Gastroesophageal sphincter (tissue), 4 donors: Measurements from ENCODE around the gene FAM124A. TPM values are rescaled to one million over a fixed set of nuclear protein-coding genes. Genes with fewer than 3 reads are reported as not detected.

ENCODE experiments used
- ATAC-seq: fragments of 150-250 bp; one replicate; pipeline ENCODE4 v1.9.1; 2016; ENCODE audit warnings: mild to moderate bottlenecking, moderate library complexity
- H3K27ac ChIP-seq, 4 donors: fragments of 200-600 bp; sonication (generic) in 3 of 4; 1 replicate in 3 of 4; 2 replicates in 1 of 4; pipeline ENCODE4 v1.5.1; 2016 to 2019
- H3K27me3 ChIP-seq: fragments of 200-600 bp; sonication (generic); one replicate; pipeline ENCODE4 v1.5.1; 2019
- H3K36me3 ChIP-seq, 2 donors: fragments of 200-600 bp; sonication (generic); one replicate each; pipeline ENCODE4 v1.5.1; 2019; ENCODE audit warnings: control low read depth in 1 of 2
- H3K4me1 ChIP-seq, 3 donors: fragments of 200-600 bp; sonication (generic); 1 replicate in 2 of 3; 2 replicates in 1 of 3; pipeline ENCODE4 v1.5.1; 2016 to 2019; ENCODE audit warnings: control low read depth in 2 of 3
- H3K4me3 ChIP-seq, 2 donors: fragments of 200-600 bp; sonication (generic); one replicate each; pipeline ENCODE4 v1.5.1; 2019; ENCODE audit warnings: mild to moderate bottlenecking in 1 of 2, moderate library complexity in 1 of 2
- H3K9me3 ChIP-seq, 3 donors: fragments of 200-600 bp; sonication (generic); one replicate each; pipeline ENCODE4 v1.5.1; 2017 to 2019; ENCODE audit warnings: control low read depth in 2 of 3
- CTCF ChIP-seq, 4 experiments: fragments of 200-600 bp in 2 of 4; fragments of 450-650 bp in 2 of 4; sonication (generic) in 1 of 4; IDR thresholded peaks; one replicate each; pipeline ENCODE4 v1.5.1; 2017 to 2019; ENCODE audit warnings: antibody characterized with exemption in 4 of 4, mild to moderate bottlenecking in 2 of 4, moderate library complexity in 2 of 4
- EP300 ChIP-seq: sonication (generic); formaldehyde crosslinking; IDR thresholded peaks from one replicate; pipeline ENCODE4 v1.6.1; 2017; ENCODE audit warnings: antibody characterized with exemption, mild to moderate bottlenecking
- POLR2A ChIP-seq, 2 donors: fragments of 450-650 bp; IDR thresholded peaks; one replicate each; pipeline ENCODE4 v1.6.1; 2017; ENCODE audit warnings: antibody characterized with exemption in 2 of 2, mild to moderate bottlenecking in 2 of 2, moderate library complexity in 1 of 2
- POLR2AphosphoS5 ChIP-seq: sonication (generic); formaldehyde crosslinking; IDR thresholded peaks from one replicate; pipeline ENCODE4 v1.6.1; 2017; ENCODE audit warnings: antibody characterized with exemption
- WGBS, 2 donors: methylation state at CpG; one replicate each; pipeline ENCODE4 v1.1.5; 2018; ENCODE audit warnings: low coverage in 1 of 2; 5-methylcytosine and 5-hydroxymethylcytosine counted together
- total RNA-seq, 4 donors: library from RNA; depleted of rRNA; stranded (reverse); fragments of >200 nt; gene quantifications; one replicate each; pipeline ENCODE4 v1.1.0, GENCODE V29; 2016

The FAM124A gene
- total RNA-seq, 4 donors from 2014 or later = 13.7 to 23.2 (median 15.2) TPM

GRCh38 chr13:51191743-51192142 lies 30.5 kb upstream of the FAM124A start:
- H3K36me3 ChIP-seq = no peaks in the 10 kb centered on the region
- no peak for ATAC-seq
- H3K9me3 ChIP-seq = no peaks in the 10 kb centered on the region
- TF ChIP-seq CTCF (IDR thresholded peaks at IDR 0.05) = no peak
- TF ChIP-seq EP300 = no peak
- no peak for TF ChIP-seq POLR2A (IDR thresholded peaks at IDR 0.05)
- TF ChIP-seq POLR2AphosphoS5 = no peak
- H3K4me3 ChIP-seq = no peak overlapping the region
- H3K27ac ChIP-seq = no peak overlapping the region
- no peaks in the 10 kb centered on the region for H3K4me1 ChIP-seq
- 79 to 92% methylated on average over 8 to 10 of the region's 12 CpGs for WGBS, 2 donors
- no peaks in the 10 kb centered on the region for H3K27me3 ChIP-seq

- no peaks in the 10 kb centered on the region for H3K9me3 ChIP-seq
- 60 to 80% methylated on average over 1 of the region's 1 CpG for WGBS, 2 donors
- TF ChIP-seq POLR2A (IDR thresholded peaks at IDR 0.05) = no peak
- TF ChIP-seq CTCF (IDR thresholded peaks at IDR 0.05) = no peak
- no peak for TF ChIP-seq EP300
- no peak for TF ChIP-seq POLR2AphosphoS5
- no peaks in the 10 kb centered on the region for H3K27me3 ChIP-seq
- H3K4me1 ChIP-seq = no peaks in the 10 kb centered on the region
- ATAC-seq = no peak
- no peaks in the 10 kb centered on the region for H3K36me3 ChIP-seq
- H3K27ac ChIP-seq = no peak overlapping the region
- no peak overlapping the region for H3K4me3 ChIP-seq
These were observed 29.9 kb upstream of the FAM124A start for GRCh38 chr13:51192348-51192747.

GRCh38 chr13:51193387-51193786 lies 28.8 kb upstream of the FAM124A start:
- no peaks in the 10 kb centered on the region for H3K9me3 ChIP-seq
- WGBS, 2 donors = 86 to 94% methylated on average over 2 of the region's 2 CpGs

GRCh38 chr13:51194942-51195341 lies 27.3 kb upstream of the FAM124A start:
- H3K27ac ChIP-seq = no peak overlapping the region
- H3K4me3 ChIP-seq = no peak overlapping the region
- H3K4me1 ChIP-seq = no peaks in the 10 kb centered on the region
- 85 to 88% methylated on average over 1 to 7 of the region's 8 CpGs for WGBS, 2 donors
- no peak for ATAC-seq
- no peak for TF ChIP-seq POLR2A (IDR thresholded peaks at IDR 0.05)
- no peak for TF ChIP-seq EP300
- TF ChIP-seq CTCF (IDR thresholded peaks at IDR 0.05) = no peak
- no peak for TF ChIP-seq POLR2AphosphoS5
- H3K36me3 ChIP-seq = no peaks in the 10 kb centered on the region
- H3K27me3 ChIP-seq = no peaks in the 10 kb centered on the region
- H3K9me3 ChIP-seq = no peaks in the 10 kb centered on the region

More at GRCh38 chr13:51193387-51193786, 28.8 kb upstream of the FAM124A start:
- TF ChIP-seq EP300 = no peak
- TF ChIP-seq POLR2A (IDR thresholded peaks at IDR 0.05) = no peak
- Histone ChIP-seq H3K4me3 (no peak overlapping the region), H3K27ac (no peak overlapping the region), H3K36me3 (no peaks in the 10 kb centered on the region), H3K27me3 (no peaks in the 10 kb centered on the region), H3K4me1 (no peaks in the 10 kb centered on the region)
- no peak for ATAC-seq

- TF ChIP-seq POLR2AphosphoS5 = no peak
- H3K36me3 ChIP-seq = no peaks in the 10 kb centered on the region
- no peak overlapping the region for H3K4me3 ChIP-seq
- no peak for ATAC-seq
- 44 to 71% methylated on average over 2 of the region's 2 CpGs for WGBS, 2 donors
- no peaks in the 10 kb centered on the region for H3K9me3 ChIP-seq
- H3K27me3 ChIP-seq = peaks cover 6% of the 10 kb centered on the region
- no peak overlapping the region for H3K27ac ChIP-seq
- H3K4me1 ChIP-seq = no peaks in the 10 kb centered on the region
These were observed 20.3 kb upstream of the FAM124A start for GRCh38 chr13:51201886-51202285.

- Histone ChIP-seq H3K4me3 (no peak overlapping the region), H3K27ac (no peak overlapping the region), H3K9me3 (no peaks in the 10 kb centered on the region), H3K36me3 (no peaks in the 10 kb centered on the region), H3K4me1 (no peaks in the 10 kb centered on the region), H3K27me3 (peaks cover 6% of the 10 kb centered on the region)
- TF ChIP-seq POLR2A (IDR thresholded peaks at IDR 0.05) = no peak
- TF ChIP-seq EP300 = no peak
- TF ChIP-seq CTCF (IDR thresholded peaks at IDR 0.05) = no peak
- TF ChIP-seq POLR2AphosphoS5 = no peak
- 88 to 91% methylated on average over 2 of the region's 2 CpGs for WGBS, 2 donors
- no peak for ATAC-seq
These were observed 19.6 kb upstream of the FAM124A start for GRCh38 chr13:51202477-51203046.
